ENCODE measurements around the gene PRELP.

DNA sequence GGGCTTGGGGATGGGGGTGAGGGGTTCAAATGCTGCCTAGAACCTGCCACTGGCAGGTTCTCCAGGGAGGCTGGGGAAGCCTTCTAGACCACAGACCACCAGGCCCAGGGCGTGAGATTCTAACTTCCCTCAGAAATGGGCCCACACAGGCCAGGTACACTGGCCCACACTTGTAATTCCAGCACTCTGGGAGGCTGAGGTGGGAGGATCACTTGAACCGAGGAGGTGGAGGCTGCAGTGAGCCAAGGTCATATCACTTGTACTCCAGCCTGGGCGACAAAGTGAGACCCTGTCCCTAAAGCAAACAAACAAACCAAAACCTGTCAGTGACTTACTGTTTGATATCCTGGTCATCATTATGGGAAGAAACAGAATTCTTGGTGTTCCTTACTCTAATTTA is 50.1 kb downstream of the PRELP start:
- TF ChIP-seq, protein P1, sequence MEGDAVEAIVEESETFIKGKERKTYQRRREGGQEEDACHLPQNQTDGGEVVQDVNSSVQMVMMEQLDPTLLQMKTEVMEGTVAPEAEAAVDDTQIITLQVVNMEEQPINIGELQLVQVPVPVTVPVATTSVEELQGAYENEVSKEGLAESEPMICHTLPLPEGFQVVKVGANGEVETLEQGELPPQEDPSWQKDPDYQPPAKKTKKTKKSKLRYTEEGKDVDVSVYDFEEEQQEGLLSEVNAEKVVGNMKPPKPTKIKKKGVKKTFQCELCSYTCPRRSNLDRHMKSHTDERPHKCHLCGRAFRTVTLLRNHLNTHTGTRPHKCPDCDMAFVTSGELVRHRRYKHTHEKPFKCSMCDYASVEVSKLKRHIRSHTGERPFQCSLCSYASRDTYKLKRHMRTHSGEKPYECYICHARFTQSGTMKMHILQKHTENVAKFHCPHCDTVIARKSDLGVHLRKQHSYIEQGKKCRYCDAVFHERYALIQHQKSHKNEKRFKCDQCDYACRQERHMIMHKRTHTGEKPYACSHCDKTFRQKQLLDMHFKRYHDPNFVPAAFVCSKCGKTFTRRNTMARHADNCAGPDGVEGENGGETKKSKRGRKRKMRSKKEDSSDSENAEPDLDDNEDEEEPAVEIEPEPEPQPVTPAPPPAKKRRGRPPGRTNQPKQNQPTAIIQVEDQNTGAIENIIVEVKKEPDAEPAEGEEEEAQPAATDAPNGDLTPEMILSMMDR (IDR thresholded peaks at IDR 0.05; ENCODE audit: low read depth, low read length), result no peak
- TF ChIP-seq EZH2phosphoT487 (IDR thresholded peaks at IDR 0.05; ENCODE audit: low read depth), result no peak

Data from OCI-LY3 (cell line).